COR-L47 (cell line): ENCODE data around the gene ZSCAN1.
A peak's percentile ranks its signal among the peaks of the same experiment; 100 is the strongest.

Experiments
- DNase-seq: peaks from one replicate; lab custom pipeline; 2025; lab: John Stamatoyannopoulos, UW

ZSCAN1 gene

GRCh38 chr19:58084596-58085347 lies 50.9 kb downstream of the ZSCAN1 start:
- no peak for DNase-seq

GRCh38 chr19:58085348-58085875 lies 51.6 kb downstream of the ZSCAN1 start:
- DNase-seq = no peak

- no peak for DNase-seq
Observed at GRCh38 chr19:58086825-58087710, 53.2 kb downstream of the ZSCAN1 start.

GRCh38 chr19:58088521-58089052 lies 54.8 kb downstream of the ZSCAN1 start:
- no peak for DNase-seq

GRCh38 chr19:58089846-58090245 lies 56.0 kb downstream of the ZSCAN1 start:
- no peak for DNase-seq

- DNase-seq = no peak
Observed at GRCh38 chr19:58091251-58091995, 57.6 kb downstream of the ZSCAN1 start.

- no peak for DNase-seq
Observed at GRCh38 chr19:58093071-58093470, 59.2 kb downstream of the ZSCAN1 start.

GRCh38 chr19:58095328-58095727 lies 61.5 kb downstream of the ZSCAN1 start:
- DNase-seq = no peak

- DNase-seq = no peak
Observed at GRCh38 chr19:58096884-58097283, 63.1 kb downstream of the ZSCAN1 start.

GRCh38 chr19:58097349-58097748 lies 63.5 kb downstream of the ZSCAN1 start:
- DNase-seq = no peak

- peak; percentile 96 for DNase-seq
Observed at GRCh38 chr19:58097781-58098681, 64.2 kb downstream of the ZSCAN1 start, which contains the start of gene ZSCAN18. TSS of gene ZSCAN18 (minus strand) at chr19:58098231. CDS start at chr19:58090267, 7,964 bp downstream.

- no peak for DNase-seq
Observed at GRCh38 chr19:58098682-58098998, 64.8 kb downstream of the ZSCAN1 start.
